ENCODE results near the gene DEPDC5. TPM values are rescaled to one million over a fixed set of nuclear protein-coding genes. Genes with fewer than 3 reads are reported as not detected.

DEPDC5 gene
- total RNA-seq = 7.5 and 8.9 TPM in 2 replicates

GRCh38 chr22:31753634-31754501, at the start of gene DEPDC5:
Gene DEPDC5, plus strand, starts transcription at chr22:31754019. Its CDS starts 903 bp downstream, at chr22:31754922.

GRCh38 chr22:31749636-31750364, 4.0 kb upstream of the DEPDC5 start, which contains the start of gene PRR14L:
Gene PRR14L, minus strand, starts transcription at chr22:31750132. Its CDS starts 11,272 bp downstream, at chr22:31738860.

GRCh38 chr22:31943978-31944699, 190.3 kb downstream of the DEPDC5 start, which contains the start of gene YWHAH:
Gene YWHAH, plus strand, starts transcription at chr22:31944535. Its CDS starts 199 bp downstream, at chr22:31944734.

Other genes starting within 250 kb of the DEPDC5 start
- 23.6 and 24.2 TPM in 2 replicates for gene PISD, start 91.8 kb upstream of the DEPDC5 start, total RNA-seq
- gene PRR14L, start 3.9 kb upstream of the DEPDC5 start, total RNA-seq = 19.9 and 20.6 TPM in 2 replicates
- gene YWHAH, start 190.5 kb downstream of the DEPDC5 start, total RNA-seq = 92.7 and 112 TPM in 2 replicates